Choroid plexus epithelial cell (primary cell): ENCODE results near the gene ELMO1.

Source experiments
- DNase-seq: peaks from one replicate; pipeline ENCODE4 v3.0.0-alpha.2; 2010; ENCODE audit warnings: low read depth
- H3K4me3 ChIP-seq: 2 replicates; pipeline ENCODE4 v1.5.1; 2011; ENCODE audit warnings: low read depth, mild to moderate bottlenecking, control low read depth, low read length, moderate library complexity
- CTCF ChIP-seq: conservative IDR thresholded peaks from 2 replicates; pipeline ENCODE4 v1.5.1; 2011; ENCODE audit warnings: low read depth, mild to moderate bottlenecking, control low read depth, inconsistent platforms, low read length, moderate library complexity

Gene ELMO1

GRCh38 chr7:37235813-37236212, 212.9 kb downstream of the ELMO1 start:
- H3K4me3 ChIP-seq, result no peak overlapping the region
- no peak for TF ChIP-seq CTCF
- DNase-seq, result no peak

- no peak overlapping the region for H3K4me3 ChIP-seq
- TF ChIP-seq CTCF, result peak; percentile 46
- DNase-seq, result peak; percentile 21
Observed at GRCh38 chr7:37234928-37235327, 213.7 kb downstream of the ELMO1 start.

DNA sequence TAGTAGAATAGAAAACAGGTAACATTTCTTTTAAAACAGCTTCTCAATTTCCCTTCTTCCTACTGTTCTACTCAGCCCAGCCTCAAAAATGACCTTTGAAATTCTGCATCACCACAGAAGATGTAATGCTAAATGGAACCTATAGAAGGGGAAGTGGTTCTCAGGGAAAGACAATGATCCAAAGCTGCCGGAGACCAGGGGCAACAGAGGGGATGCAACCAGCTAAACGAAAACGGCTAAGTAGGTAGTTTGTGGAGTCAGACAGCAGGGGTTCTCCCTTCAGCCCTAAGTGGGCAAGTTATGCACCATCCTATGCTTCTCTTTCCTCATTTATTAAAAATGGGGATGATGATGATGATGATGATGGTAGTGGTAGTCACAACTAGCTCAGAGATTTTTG, 214.3 kb downstream of the ELMO1 start:
- H3K4me3 ChIP-seq, result no peak overlapping the region
- no peak for TF ChIP-seq CTCF
- no peak for DNase-seq

DNA sequence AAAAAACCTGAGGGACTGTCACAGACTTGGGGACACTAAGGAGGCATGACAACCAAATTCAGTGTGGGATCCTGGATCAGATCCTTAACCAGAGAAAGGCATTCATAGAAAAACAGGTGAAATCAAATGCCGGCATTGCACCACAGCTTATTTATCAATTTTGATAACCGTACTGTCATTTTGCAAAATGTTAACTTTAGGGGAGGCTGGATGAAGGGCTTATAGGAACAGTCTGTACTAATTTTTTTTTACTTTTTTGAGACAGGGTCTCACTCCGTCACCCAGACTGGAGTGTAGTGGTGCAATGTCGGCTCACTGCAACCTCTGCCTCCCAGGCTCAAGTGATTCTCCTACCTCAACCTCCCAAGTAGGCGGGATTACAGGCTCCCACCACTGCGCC, 217.1 kb downstream of the ELMO1 start:
- no peak for TF ChIP-seq CTCF
- H3K4me3 ChIP-seq, result no peak overlapping the region
- no peak for DNase-seq

DNA sequence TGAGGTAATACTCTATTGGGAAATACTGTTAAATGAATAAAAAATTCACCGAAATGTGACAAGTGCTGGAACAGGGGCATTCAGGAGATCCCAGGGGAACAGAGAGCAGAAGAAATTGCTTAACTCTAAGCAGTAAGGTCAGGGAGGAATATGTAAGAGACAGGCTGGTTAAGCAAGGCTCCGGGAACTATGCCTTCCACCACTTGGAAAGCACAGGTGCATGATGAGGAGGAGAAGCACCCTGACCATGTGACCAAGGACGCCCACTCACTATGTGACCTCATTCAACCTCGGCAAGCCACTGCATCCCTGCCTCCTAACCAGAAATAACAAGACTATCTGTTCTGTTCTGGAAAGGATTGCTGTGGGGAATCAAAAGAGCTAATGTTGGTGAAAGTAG, 218.4 kb downstream of the ELMO1 start:
- H3K4me3 ChIP-seq, result no peak overlapping the region
- DNase-seq, result no peak
- TF ChIP-seq CTCF, result no peak

DNA sequence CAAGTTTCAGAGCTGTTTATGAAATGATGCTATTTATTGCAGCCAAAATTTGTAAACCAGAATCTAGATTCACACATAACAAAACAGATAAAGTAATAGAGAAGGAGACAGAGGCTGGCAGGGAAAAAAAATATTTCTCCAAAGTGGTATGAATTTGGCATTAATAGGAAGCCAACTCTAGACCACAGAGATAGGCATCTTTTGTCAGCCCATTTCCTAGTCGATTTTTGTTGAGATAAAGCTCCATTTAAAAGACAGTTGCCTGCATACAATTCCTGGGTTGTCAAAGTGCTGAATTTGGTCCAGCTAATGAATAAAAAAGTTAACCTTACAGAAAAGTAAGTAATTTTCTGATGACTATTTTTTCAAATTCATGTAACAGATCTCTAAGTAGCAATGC, 219.3 kb downstream of the ELMO1 start:
- no peak overlapping the region for H3K4me3 ChIP-seq
- no peak for DNase-seq
- TF ChIP-seq CTCF, result no peak

DNA sequence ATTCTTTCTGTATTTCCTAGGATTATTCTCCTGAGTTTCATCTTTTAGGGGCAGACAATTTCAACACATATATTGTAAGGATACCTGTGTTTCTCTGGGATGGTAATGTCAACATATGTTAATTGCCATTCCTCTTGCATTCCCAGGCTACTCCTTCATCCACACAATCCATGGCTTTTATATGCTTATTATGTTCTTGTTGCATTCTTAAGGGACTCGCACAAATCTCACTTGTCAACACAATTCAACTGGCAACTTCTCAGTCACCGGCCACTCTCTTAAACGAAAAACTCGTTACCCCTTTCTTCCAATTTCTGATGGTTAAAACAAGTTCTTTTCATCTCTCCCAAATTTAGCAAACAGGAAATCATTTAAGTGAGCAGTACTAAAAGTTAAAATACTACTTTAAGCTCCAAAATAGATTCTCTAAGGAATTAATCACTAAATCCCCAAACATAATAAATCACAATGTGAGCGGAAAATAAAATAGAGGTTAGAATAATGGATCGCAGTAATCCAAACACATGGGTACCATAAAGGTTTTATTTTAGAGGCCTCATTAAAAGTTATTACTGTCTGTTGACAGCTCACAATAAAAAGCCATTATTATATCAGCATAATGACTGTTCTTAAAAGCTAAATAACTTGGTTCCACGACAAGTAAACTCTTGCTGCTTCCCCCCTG, 223.2 kb downstream of the ELMO1 start:
- DNase-seq, result no peak
- no peak overlapping the region for H3K4me3 ChIP-seq
- TF ChIP-seq CTCF, result no peak
